Sigmoid colon (tissue), 7 donors: ENCODE results near the gene TBC1D1. TPM values are rescaled to one million over a fixed set of nuclear protein-coding genes. Genes with fewer than 3 reads are reported as not detected.

Experiments
- DNase-seq: peaks from one replicate; pipeline ENCODE4 v3.0.0-alpha.2; 2019
- H3K27ac ChIP-seq, 4 donors: fragments of 200-600 bp; sonication (generic); one replicate each; pipeline ENCODE4 v1.5.1; 2016 to 2019; ENCODE audit warnings: mild to moderate bottlenecking in 1 of 4
- H3K27me3 ChIP-seq, 3 donors: fragments of 200-600 bp; sonication (generic); one replicate each; pipeline ENCODE4 v1.5.1; 2019; ENCODE audit warnings: mild to moderate bottlenecking in 1 of 3
- H3K36me3 ChIP-seq, 4 donors: fragments of 200-600 bp; sonication (generic); one replicate each; pipeline ENCODE4 v1.5.1; 2016 to 2019
- H3K4me1 ChIP-seq, 4 donors: fragments of 200-600 bp; sonication (generic); one replicate each; pipeline ENCODE4 v1.5.1; 2017 to 2019
- H3K4me3 ChIP-seq, 4 donors: fragments of 200-600 bp; sonication (generic); one replicate each; pipeline ENCODE4 v1.5.1; 2017 to 2019; ENCODE audit warnings: mild to moderate bottlenecking in 2 of 4, moderate library complexity in 1 of 4
- H3K9me3 ChIP-seq, 4 donors: fragments of 200-600 bp in 3 of 4; sonication (generic) in 3 of 4; one replicate each; pipeline versions ENCODE4 v1.5.1 to v1.6.1; 2013 to 2019
- CTCF ChIP-seq, 4 experiments: fragments of 450-650 bp in 3 of 4; fragments of 200-600 bp in 1 of 4; IDR thresholded peaks; one replicate each; pipeline ENCODE4 v1.5.1; 2016 to 2019; ENCODE audit warnings: antibody characterized with exemption in 4 of 4, mild to moderate bottlenecking in 3 of 4, moderate library complexity in 2 of 4
- EP300 ChIP-seq, 4 donors: sonication (generic); formaldehyde crosslinking; IDR thresholded peaks; one replicate each; pipeline ENCODE4 v1.6.1; 2017; ENCODE audit warnings: antibody characterized with exemption in 4 of 4
- POLR2A ChIP-seq, 2 donors: fragments of 450-650 bp; IDR thresholded peaks; one replicate each; pipeline ENCODE4 v1.6.1; 2016; ENCODE audit warnings: antibody characterized with exemption in 2 of 2, mild to moderate bottlenecking in 2 of 2, moderate library complexity in 2 of 2
- POLR2AphosphoS5 ChIP-seq, 4 donors: sonication (generic); formaldehyde crosslinking; IDR thresholded peaks; one replicate each; pipeline ENCODE4 v1.6.1; 2017; ENCODE audit warnings: antibody characterized with exemption in 4 of 4
- WGBS, 2 donors: extraction: QIAGEN DNeasy Blood & Tissue Kit; methylation state at CpG; one replicate each; pipeline ENCODE4 v1.1.7; 2013; 5-methylcytosine and 5-hydroxymethylcytosine counted together
- intact Hi-C: fragments of 100-400 bp; cut with DNase I; formaldehyde crosslinking; loops from one replicate; pipeline ENCODE4 v1.15.1; 2023
- polyA plus RNA-seq, 3 donors: library from polyadenylated mRNA; stranded (reverse); fragments of 200-250 nt; gene quantifications; one replicate each; pipeline ENCODE4 v1.2.3, GENCODE V29; 2013
- total RNA-seq, 4 donors: library from RNA; depleted of rRNA; stranded (reverse); fragments of >200 nt; gene quantifications; one replicate each; pipeline ENCODE4 v1.1.0, GENCODE V29; 2016
- donor health status: healthy with polysubstance abuse.
- donor health status: Bipolar disorder and iron deficiency.
- donor health status: healthy.

TBC1D1 gene
- total and polyA plus RNA-seq, 7 donors = 31.2 to 450 (median 253) TPM

DNA sequence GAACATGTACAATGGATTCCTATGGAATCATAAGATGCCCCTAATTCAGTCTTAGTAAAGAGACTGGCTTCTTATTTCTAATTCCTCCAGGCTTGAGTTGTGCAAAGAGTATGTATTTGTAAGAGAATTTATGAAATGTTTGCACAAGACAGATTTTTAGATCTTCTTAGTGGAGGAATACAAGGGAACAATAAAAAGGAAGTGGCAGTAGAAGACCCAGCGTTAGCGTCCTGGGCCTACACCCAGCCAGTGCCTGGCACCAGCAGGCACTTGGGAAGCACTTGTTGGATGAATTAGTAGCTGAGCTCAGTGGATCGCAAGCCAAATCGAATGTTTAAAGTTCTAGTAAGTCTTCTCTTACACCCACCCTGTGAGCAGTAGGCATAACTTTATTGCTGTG is 226.7 kb downstream of the TBC1D1 start:
- H3K4me3 ChIP-seq = no peak overlapping the region
- 86 to 92% methylated on average over 4 of the region's 4 CpGs for WGBS, 2 donors
- DNase-seq = no peak
- intact Hi-C loops = no loop called here
- TF ChIP-seq POLR2A (IDR thresholded peaks at IDR 0.05) = no peak
- TF ChIP-seq POLR2AphosphoS5 (IDR thresholded peaks at IDR 0.05) = no peak
- no peak for TF ChIP-seq EP300 (IDR thresholded peaks at IDR 0.05)
- no peak for TF ChIP-seq CTCF (IDR thresholded peaks at IDR 0.05)
- H3K9me3 ChIP-seq = no peaks in the 10 kb centered on the region
- peak overlapping the region in 1 of 4 donors; percentile 9 for H3K27ac ChIP-seq
- peaks cover 0 to 47% (median 35%) of the 10 kb centered on the region in 4 donors for H3K4me1 ChIP-seq
- H3K36me3 ChIP-seq = peaks cover 4 to 74% (median 30%) of the 10 kb centered on the region in 4 donors
- H3K27me3 ChIP-seq = no peaks in the 10 kb centered on the region

DNA sequence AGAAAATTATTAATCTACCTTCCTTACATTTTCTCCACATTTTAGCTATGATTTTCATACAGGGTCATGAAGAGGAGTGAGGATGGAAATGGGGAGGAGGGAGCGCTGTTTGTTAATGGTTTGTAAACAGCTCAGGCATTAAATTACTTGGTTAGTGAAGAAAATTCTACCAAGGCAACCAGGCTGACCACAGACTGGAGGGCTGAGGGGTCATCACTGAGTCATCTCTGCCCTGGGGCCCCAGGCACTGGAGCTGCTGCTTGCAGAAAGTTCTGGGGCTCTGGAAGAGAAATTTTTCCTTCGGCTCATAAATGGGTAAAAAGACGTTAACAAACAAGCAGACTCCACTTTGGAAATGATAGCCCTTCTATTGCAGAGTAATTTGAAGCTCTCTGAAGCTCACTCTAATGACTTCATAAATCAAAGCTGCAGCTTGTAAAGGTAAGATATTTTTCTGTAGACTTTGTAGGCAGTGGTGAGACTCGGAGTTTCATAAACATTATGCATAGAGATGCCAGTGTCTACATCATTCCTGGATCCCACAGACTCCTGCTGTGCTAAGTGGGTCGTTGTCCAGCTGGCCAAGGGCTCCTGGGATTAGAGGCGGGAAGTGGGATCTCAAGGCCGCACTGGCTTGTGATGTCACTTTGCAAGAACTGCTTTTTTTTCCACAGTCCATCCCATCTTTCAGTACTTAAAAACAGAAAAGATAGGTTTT is 228.9 kb downstream of the TBC1D1 start:
- peak overlapping the region in 3 of 4 donors; percentile 36 to 73 (median 41) for H3K27ac ChIP-seq

DNA sequence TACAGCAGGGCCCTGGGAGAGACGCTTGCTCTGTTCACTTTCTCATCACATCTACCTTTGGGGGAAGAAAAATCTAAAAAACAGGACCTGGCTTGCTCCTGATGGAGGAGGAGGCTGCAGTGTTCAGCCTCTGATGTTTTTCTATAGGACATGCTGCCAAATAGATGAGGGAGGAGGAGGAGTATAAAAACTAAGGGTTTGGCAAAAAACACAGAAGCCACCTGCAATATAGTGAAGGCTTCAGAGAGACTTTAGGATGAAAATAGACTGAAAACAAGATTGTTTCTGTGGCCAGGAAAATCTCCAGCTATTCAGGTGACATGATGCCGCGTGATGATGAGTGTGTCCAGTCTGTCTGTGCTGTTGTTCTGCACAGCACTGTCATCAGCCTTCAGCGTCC is 229.9 kb downstream of the TBC1D1 start:
- no peak for TF ChIP-seq POLR2A (IDR thresholded peaks at IDR 0.05)
- TF ChIP-seq POLR2AphosphoS5 (IDR thresholded peaks at IDR 0.05) = no peak
- no peak for TF ChIP-seq EP300 (IDR thresholded peaks at IDR 0.05)
- TF ChIP-seq CTCF (IDR thresholded peaks at IDR 0.05) = no peak
- WGBS, 2 donors = 95 to 97% methylated on average over 4 of the region's 4 CpGs
- no peaks in the 10 kb centered on the region for H3K27me3 ChIP-seq
- H3K27ac ChIP-seq = peak overlapping the region in 1 of 4 donors; percentile 73
- no peak for DNase-seq
- H3K4me1 ChIP-seq = peaks cover 0 to 24% (median 13%) of the 10 kb centered on the region in 4 donors
- H3K4me3 ChIP-seq = no peak overlapping the region
- intact Hi-C loops = no loop called here
- peaks cover 4 to 88% (median 29%) of the 10 kb centered on the region in 4 donors for H3K36me3 ChIP-seq
- no peaks in the 10 kb centered on the region for H3K9me3 ChIP-seq

More for the DNA sequence above, 228.9 kb downstream of the TBC1D1 start:
- DNase-seq = no peak
- no peak overlapping the region for H3K4me3 ChIP-seq
- intact Hi-C loops = no loop called here
- H3K4me1 ChIP-seq = peaks cover 0 to 25% (median 15%) of the 10 kb centered on the region in 4 donors
- H3K27me3 ChIP-seq = no peaks in the 10 kb centered on the region
- peaks cover 4 to 83% (median 30%) of the 10 kb centered on the region in 4 donors for H3K36me3 ChIP-seq
- H3K9me3 ChIP-seq = no peaks in the 10 kb centered on the region
- WGBS, 2 donors = 75 to 78% methylated on average over 7 of the region's 7 CpGs
- TF ChIP-seq EP300 (IDR thresholded peaks at IDR 0.05) (no peak), POLR2A (IDR thresholded peaks at IDR 0.05) (no peak), POLR2AphosphoS5 (IDR thresholded peaks at IDR 0.05) (no peak), CTCF (IDR thresholded peaks at IDR 0.05) (no peak)

DNA sequence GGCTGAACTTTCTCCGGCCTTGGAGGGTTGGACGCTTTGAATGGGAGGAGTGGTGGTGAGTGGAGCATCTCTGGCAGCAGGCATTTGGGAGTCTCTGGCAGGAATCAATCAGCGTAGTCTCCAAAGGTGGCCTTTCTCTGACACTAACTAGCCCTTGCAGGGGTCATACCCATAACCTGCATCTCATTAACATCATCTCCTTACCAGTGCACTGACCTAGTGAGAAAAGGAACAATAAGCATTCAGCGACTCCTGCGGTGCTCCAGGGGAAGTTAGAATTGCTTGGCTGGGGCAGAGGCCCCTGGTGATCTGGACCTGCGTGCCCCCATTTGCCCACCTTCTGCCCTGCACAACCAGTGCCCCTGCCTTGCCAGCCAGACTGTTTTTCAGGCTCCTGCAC is 231.2 kb downstream of the TBC1D1 start:
- no peak for DNase-seq
- H3K36me3 ChIP-seq = peaks cover 4 to 88% (median 21%) of the 10 kb centered on the region in 4 donors
- H3K27ac ChIP-seq = no peak overlapping the region
- TF ChIP-seq CTCF (IDR thresholded peaks at IDR 0.05) = no peak
- TF ChIP-seq EP300 (IDR thresholded peaks at IDR 0.05) = no peak
- no peak for TF ChIP-seq POLR2A (IDR thresholded peaks at IDR 0.05)
- no peak for TF ChIP-seq POLR2AphosphoS5 (IDR thresholded peaks at IDR 0.05)
- H3K27me3 ChIP-seq = no peaks in the 10 kb centered on the region
- peaks cover 0 to 24% (median 13%) of the 10 kb centered on the region in 4 donors for H3K4me1 ChIP-seq
- H3K4me3 ChIP-seq = no peak overlapping the region
- intact Hi-C loops = no loop called here
- 95 to 97% methylated on average over 6 of the region's 6 CpGs for WGBS, 2 donors
- no peaks in the 10 kb centered on the region for H3K9me3 ChIP-seq
